ENCODE measurements around the gene CRYBB1.
"Not testable (repeated sequence)": the region's sequence is repeated elsewhere in the genome, so short reads cannot be mapped to it uniquely, and the experiment has no call there.

The CRYBB1 gene

DNA sequence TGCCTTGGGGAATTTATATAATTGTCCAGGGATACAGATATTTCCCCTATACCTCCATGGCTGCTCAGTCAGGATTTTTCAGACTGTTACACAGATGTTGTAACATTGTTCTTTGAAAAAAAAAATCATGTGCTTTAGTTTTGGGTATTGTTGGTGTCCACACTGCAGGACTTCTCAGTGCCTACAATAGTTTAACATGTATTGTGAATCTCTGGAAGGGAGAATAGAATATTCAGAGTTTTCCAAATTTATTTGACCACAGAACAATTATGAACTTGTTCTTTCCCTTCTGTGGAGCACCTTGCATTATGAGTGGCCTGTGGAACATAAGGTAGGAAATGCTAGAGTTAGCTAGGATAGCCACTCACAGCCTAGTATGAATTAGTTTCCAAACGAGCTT, 18.5 kb upstream of the CRYBB1 start:
- no peak for DNase-seq (ENCODE audit: low read depth)

- DNase-seq (ENCODE audit: low read depth): no peak
Measured at GRCh38 chr22:26635117-26635516, 17.3 kb upstream of the CRYBB1 start.

GRCh38 chr22:26634189-26634588, 16.4 kb upstream of the CRYBB1 start:
- DNase-seq (ENCODE audit: low read depth): no peak

- DNase-seq (ENCODE audit: low read depth): no peak
Measured at GRCh38 chr22:26632422-26633155, 14.8 kb upstream of the CRYBB1 start.

DNA sequence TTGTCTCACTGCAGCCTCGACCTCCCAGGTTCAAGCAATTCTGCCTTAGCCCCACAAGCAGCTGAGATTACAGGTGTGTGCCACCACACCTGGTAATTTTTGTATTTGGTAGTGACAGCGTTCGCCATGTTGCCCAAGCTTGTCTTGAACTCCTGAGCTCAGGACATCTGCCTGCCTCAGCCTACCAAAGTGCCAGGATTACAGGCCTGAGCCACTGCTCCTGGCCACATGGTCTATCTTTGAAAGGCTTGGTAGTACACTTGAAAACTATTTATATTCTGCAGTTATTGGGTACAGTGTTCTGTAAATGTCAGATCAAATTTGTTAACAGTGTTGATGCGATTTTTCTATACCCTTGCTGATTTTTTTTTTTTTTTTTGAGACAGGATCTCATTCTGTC, 13.5 kb upstream of the CRYBB1 start:
- no peak for DNase-seq (ENCODE audit: low read depth)

DNA sequence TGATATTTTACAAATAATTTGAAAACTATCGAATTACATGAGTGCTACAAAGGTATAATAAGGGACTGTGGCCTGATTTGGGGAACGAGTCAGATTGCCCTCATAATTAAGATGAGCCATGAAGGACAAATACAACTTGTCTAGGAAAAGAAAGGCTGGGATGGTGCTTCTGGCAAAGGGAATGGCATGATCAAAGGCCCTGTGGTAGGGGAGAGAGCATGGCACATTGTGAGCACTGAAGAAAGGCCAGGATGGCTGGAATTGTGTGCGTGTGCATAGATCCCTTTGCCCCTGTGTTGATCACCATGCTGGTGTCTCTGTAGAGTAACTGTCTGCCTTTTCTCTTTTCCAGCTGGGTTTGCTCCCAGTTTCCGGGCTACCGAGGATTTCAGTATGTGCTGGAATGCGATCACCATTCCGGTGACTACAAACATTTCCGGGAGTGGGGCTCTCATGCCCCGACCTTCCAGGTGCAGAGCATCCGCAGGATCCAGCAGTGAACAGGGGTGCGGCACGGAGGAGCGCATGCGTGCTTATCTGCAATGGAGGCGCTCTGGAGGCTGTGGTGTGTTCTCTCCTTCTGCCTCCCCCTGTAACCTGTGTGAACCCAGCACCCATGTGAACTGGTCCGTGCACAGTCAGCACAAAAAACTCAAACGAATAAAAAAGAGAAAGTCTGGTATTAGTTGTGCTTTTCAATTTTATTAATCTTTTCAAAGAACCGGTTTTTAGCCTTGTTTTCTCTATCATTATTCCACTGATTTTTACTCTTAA, 12.3 kb upstream of the CRYBB1 start:
- DNase-seq (ENCODE audit: low read depth): no peak

- no peak for DNase-seq (ENCODE audit: low read depth)
Measured at GRCh38 chr22:26624803-26625202, 7.0 kb upstream of the CRYBB1 start.

- no peak for DNase-seq (ENCODE audit: low read depth)
Measured at GRCh38 chr22:26623984-26624383, 6.2 kb upstream of the CRYBB1 start.

DNA sequence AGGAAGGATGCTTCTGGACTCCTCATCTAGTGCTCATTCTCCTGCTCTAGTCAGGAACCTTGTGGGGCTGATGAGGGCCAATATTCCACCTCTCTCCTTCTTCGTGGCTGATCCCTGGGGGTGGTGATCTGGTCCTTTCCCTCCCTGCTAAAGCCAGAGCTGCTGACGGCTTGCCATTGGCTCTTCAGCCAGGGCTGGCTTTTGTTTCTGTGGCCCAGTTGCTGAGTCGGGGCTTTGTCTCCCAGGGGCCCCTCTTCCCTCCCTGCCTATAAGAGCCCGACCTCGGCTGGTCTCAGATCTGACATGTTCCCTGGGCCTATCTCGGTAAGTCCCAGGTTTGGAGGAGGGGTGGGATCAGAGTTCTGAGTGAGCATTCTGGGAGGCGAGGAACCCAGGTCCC, 3.8 kb upstream of the CRYBB1 start, which contains the start of gene CRYBA4:
CRYBA4 (plus strand) TSS at position 301 of the 400 bp plus-strand sequence. CDS start 634 bp downstream, outside the sequence.
- DNase-seq (ENCODE audit: low read depth): no peak

GRCh38 chr22:26620197-26620596, 2.4 kb upstream of the CRYBB1 start:
- DNase-seq (ENCODE audit: low read depth): no peak

DNA sequence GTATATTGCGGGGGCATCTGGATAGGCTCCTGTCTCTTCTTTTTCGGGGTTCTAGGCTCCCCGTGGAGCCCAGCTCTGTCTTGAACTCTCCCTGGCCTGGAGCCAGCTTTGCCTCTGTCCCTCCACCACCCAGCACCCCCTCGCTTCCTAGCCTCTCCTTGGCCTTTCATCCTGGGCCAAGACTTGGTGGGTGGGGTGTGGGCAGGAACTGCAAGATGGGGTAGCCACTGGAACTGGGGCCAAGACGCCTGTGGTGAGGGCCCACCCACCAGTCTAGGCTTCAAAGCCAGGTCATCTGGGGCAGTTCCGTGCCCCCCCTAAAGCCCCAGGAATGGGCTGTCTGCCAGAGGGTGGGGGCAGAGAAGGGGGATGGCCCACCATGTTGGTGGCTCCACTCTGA, 1.7 kb upstream of the CRYBB1 start:
- DNase-seq (ENCODE audit: low read depth): no peak

GRCh38 chr22:26618455-26618854, 628 bp upstream of the CRYBB1 start:
- no peak for DNase-seq (ENCODE audit: low read depth)

GRCh38 chr22:26616650-26617049, 1.2 kb downstream of the CRYBB1 start:
- no peak for DNase-seq (ENCODE audit: low read depth)

GRCh38 chr22:26615830-26616435, 1.9 kb downstream of the CRYBB1 start:
- no peak for DNase-seq (ENCODE audit: low read depth)

GRCh38 chr22:26615149-26615548, 2.7 kb downstream of the CRYBB1 start:
- DNase-seq (ENCODE audit: low read depth): no peak

- no peak for DNase-seq (ENCODE audit: low read depth)
Measured at GRCh38 chr22:26614322-26614721, 3.5 kb downstream of the CRYBB1 start.

- not testable (repeated sequence) for DNase-seq (ENCODE audit: low read depth)
Measured at GRCh38 chr22:26613753-26614152, 4.1 kb downstream of the CRYBB1 start.

DNA sequence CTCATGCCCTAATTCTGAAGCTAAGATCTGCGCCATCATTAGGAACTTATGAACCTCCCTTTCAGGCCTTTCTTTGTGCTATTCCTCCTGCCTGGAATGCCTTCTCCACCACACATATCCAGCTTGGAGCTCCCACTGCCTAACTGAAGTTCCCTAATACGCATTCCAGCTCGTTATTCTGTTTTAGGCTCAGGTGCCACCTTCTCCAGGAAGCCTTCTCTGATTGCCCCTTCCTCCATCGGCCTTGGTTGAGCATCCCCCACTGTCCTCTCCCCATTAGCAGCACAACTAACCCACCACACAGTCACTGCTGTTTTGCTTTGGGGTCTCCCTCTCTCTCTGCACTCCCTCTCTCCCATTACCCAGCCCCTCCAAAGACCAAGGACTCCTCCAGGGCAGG, 5.2 kb downstream of the CRYBB1 start:
- DNase-seq (ENCODE audit: low read depth): no peak

GRCh38 chr22:26610996-26611395, 6.8 kb downstream of the CRYBB1 start:
- no peak for DNase-seq (ENCODE audit: low read depth)

DNA sequence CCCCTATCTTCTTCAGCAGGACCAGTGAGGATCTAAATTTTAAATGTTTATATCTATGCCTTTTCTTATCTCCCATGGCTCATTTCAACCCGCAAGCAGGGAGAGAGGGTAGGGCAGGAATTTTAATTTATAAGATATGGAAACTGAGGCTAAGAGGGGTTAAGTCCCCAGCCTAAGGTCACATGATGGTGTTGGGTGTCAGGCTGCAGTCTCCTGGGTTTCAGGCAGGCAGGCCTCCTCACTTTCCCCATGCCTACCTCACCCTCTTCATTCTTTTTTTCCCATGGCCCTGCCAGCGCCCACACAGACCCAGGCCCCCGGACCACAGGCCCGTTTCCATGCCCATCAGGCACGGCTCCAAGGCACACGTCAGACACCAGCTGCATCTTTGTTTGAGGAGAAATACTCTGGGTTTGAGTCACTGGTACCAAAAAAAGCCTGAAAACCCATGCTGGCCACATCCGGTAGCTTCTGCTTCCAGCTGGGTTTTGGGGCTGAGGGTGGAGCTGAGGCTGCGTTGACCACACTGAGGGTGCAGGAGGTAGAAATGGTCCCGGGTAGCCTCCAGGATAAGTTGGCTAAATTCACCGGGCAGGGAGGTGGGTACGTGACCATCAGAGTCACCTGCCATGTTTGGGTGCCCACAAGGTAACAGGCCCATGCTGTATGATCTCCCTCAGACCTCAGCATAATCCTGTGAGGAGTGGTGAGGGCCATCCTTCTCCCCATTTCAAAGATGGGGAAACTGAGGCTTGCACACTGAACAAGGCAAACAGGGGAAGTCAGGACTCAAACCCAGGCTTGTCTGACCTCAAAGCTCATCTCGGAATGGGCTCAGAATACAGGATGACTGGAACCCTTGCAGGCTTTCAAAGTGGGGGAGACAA, 7.5 kb downstream of the CRYBB1 start:
- no peak for DNase-seq (ENCODE audit: low read depth)

- DNase-seq (ENCODE audit: low read depth): no peak
Measured at GRCh38 chr22:26609287-26609686, 8.5 kb downstream of the CRYBB1 start.

GRCh38 chr22:26608129-26608528, 9.7 kb downstream of the CRYBB1 start:
- no peak for DNase-seq (ENCODE audit: low read depth)

Measured in stimulated activated CD8-positive, alpha-beta memory T cell treated with anti-CD3 and anti-CD28 coated beads, Interleukin-12 subunit alpha, Interleukin-12 subunit beta, amount 100 ng/mL, for 4 hours (primary cell).